Adrenal gland (tissue), 12 donors: ENCODE results near the gene ETV5. TPM values are rescaled to one million over a fixed set of nuclear protein-coding genes. Genes with fewer than 3 reads are reported as not detected.

Experiments used
- DNase-seq, 7 donors: peaks; one replicate each; pipeline ENCODE4 v3.0.0-alpha.2; 2019 to 2020
- H3K27ac ChIP-seq, 5 donors: fragments of 200-600 bp; sonication (generic) in 4 of 5; 1 replicate in 3 of 5; 2 replicates in 2 of 5; pipeline versions ENCODE4 v1.5.1 to v1.8.0; 2016 to 2020; ENCODE audit warnings: mild to moderate bottlenecking in 1 of 5
- H3K27me3 ChIP-seq: fragments of 200-600 bp; 2 replicates; pipeline ENCODE4 v1.8.0; 2021
- H3K36me3 ChIP-seq, 2 donors: fragments of 200-600 bp; replicated peaks in 1 of 2; 1 replicate in 1 of 2; 2 replicates in 1 of 2; pipeline versions ENCODE4 v1.5.1 to v1.8.0; 2018 to 2022
- H3K4me1 ChIP-seq, 2 donors: fragments of 200-600 bp; replicated peaks in 1 of 2; 1 replicate in 1 of 2; 2 replicates in 1 of 2; pipeline versions ENCODE4 v1.5.1 to v1.8.0; 2018 to 2021
- H3K4me3 ChIP-seq, 4 donors: fragments of 200-600 bp; sonication (generic) in 3 of 4; one replicate each; pipeline ENCODE4 v1.5.1; 2016 to 2018
- H3K9me3 ChIP-seq, 3 donors: fragments of 200-600 bp; sonication (generic) in 1 of 3; replicated peaks in 1 of 3; 1 replicate in 2 of 3; 2 replicates in 1 of 3; pipeline versions ENCODE4 v1.5.1 to v1.8.0; 2016 to 2021
- CTCF ChIP-seq, 6 experiments: fragments of 450-650 bp in 4 of 6; fragments of 200-600 bp in 2 of 6; sonication (generic) in 1 of 6; IDR thresholded peaks; 1 replicate in 5 of 6; 2 replicates in 1 of 6; pipeline versions ENCODE4 v1.5.1 to v1.8.0; 2016 to 2021; ENCODE audit warnings: antibody characterized with exemption in 6 of 6, mild to moderate bottlenecking in 2 of 6, moderate library complexity in 1 of 6
- POLR2A ChIP-seq, 2 donors: fragments of 450-650 bp; IDR thresholded peaks; one replicate each; pipeline ENCODE4 v1.6.1; 2017; ENCODE audit warnings: antibody characterized with exemption in 2 of 2, mild to moderate bottlenecking in 2 of 2, moderate library complexity in 1 of 2
- WGBS, 4 donors: extraction: QIAGEN DNeasy Blood & Tissue Kit in 2 of 4; methylation state at CpG; one replicate each; pipeline versions ENCODE4 v1.1.5 to v1.1.7; 2013 to 2017; 5-methylcytosine and 5-hydroxymethylcytosine counted together
- intact Hi-C, 2 donors: fragments of 100-400 bp; cut with DNase I; formaldehyde crosslinking; loops; one replicate each; pipeline versions ENCODE4 v1.14.1 to v1.15.0; 2022 to 2023
- polyA plus RNA-seq, 3 donors: library from polyadenylated mRNA; stranded (reverse); fragments of 200-250 nt in 2 of 3; fragments of 350-450 nt in 1 of 3; fragmentation: Illumina TruSeq in 1 of 3; extraction: RNeasy Lipid Tissue Mini Kit (QIAGEN cat#74804) in 1 of 3; gene quantifications; one replicate each; pipeline ENCODE4 v1.2.3, GENCODE V29; 2013 to 2014
- total RNA-seq, 9 donors: library from RNA; depleted of rRNA in 4 of 9; stranded (reverse); fragments of >200 nt in 4 of 9; fragments of 120-200 nt in 1 of 9; fragmentation: NEBNext Ultra II Directional in 1 of 9; extraction: Animal tissue kit (Norgen Biotek cat#: 25700) in 1 of 9; gene quantifications; one replicate each; pipeline versions ENCODE4 v1.1.0 to v1.2.4, GENCODE V29; 2013 to 2023
- donor health status: healthy with polysubstance abuse.
- donor health status: Bipolar disorder and iron deficiency.
- donor health status: DM: yes; HTN: yes; CAD: no.
- donor health status: DM: no; HTN: no; CAD: no.
- donor health status: DM: no; HTN: no; CAD: no.
- donor health status: DM: yes; HTN: yes; CAD: no.

Gene ETV5
- total and polyA plus RNA-seq, 12 donors = 17.2 to 114 (median 63.3) TPM

- 94 to 97% (median 95%) methylated on average over 9 of the region's 9 CpGs for WGBS, 4 donors
- Histone ChIP-seq H3K36me3 (peaks cover 0 to 18% of the 10 kb centered on the region in 2 donors), H3K27me3 (no peaks in the 10 kb centered on the region), H3K4me3 (no peak overlapping the region), H3K4me1 (peaks cover 5 to 24% of the 10 kb centered on the region in 2 donors), H3K27ac (peak overlapping the region in 1 of 5 donors; percentile 13), H3K9me3 (no peaks in the 10 kb centered on the region)
- intact Hi-C loops = no loop called here
- DNase-seq = no peak
- TF ChIP-seq CTCF (IDR thresholded peaks at IDR 0.05) (no peak), POLR2A (IDR thresholded peaks at IDR 0.05) (no peak)
These were observed 39.7 kb downstream of the ETV5 start for GRCh38 chr3:186069199-186069598.

DNA sequence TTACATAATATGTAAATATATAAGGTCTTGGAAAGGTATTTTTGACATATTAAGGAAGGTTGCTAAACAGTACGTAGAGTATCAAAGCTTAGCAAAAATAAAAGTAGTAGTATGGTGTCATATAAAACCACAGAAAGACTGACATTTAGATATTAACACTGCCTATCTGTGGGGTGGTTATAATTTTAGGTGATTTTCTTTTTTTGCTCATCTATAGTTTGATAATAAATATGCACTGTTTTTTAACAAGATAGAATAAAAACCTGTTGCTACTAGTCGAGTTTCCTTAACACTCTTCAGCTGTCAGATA, 40.7 kb downstream of the ETV5 start:
- intact Hi-C loops = no loop called here
- H3K36me3 ChIP-seq = peaks cover 0 to 22% of the 10 kb centered on the region in 2 donors
- no peak overlapping the region for H3K4me3 ChIP-seq
- no peak for DNase-seq
- H3K4me1 ChIP-seq = peaks cover 5 to 24% of the 10 kb centered on the region in 2 donors
- TF ChIP-seq POLR2A (IDR thresholded peaks at IDR 0.05) = no peak
- TF ChIP-seq CTCF (IDR thresholded peaks at IDR 0.05) = no peak
- 54 to 58% (median 56%) methylated on average over 2 of the region's 2 CpGs for WGBS, 4 donors
- H3K27me3 ChIP-seq = no peaks in the 10 kb centered on the region
- H3K27ac ChIP-seq = peak overlapping the region in 2 of 5 donors; percentile 34 to 37
- H3K9me3 ChIP-seq = no peaks in the 10 kb centered on the region

DNA sequence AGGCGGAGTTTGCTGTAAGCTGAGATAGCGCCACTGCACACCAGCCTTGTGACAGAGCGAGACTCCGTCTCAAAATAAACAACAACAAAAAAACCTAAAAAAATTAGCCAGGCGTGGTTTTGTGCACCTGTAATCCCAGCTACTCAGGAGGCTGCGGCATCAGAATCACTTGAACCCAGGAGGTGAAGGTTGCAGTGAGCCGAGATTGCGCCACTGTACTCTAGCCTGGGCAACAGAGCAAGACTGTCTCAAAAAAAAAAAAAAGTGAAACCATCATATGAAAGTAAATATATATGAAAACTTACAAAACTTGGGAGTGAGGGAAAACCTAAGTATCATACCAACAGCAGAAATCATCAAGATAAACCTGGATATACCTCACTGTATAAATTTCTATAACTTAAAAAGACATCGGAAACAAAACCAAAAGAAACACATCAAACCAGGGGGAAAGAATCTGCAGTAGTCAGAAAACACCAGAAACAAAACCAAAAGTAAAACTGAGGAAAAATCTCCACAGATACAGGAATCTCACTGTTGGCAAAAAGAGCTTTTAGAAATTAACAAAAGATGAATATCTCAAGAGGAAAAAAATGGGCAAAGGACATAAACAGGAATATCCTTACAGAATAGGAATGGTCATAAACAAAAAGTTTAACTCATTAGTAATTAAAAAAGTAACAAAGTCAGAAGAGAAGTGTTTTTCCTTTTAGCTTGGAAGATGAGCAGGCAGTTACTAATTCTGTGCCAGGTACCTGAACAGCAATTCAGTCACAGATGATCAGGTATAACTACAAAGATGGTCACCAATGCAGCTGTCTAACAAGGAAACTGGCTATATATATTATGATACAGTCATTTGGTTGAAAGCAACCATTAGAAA, 41.3 kb downstream of the ETV5 start:
- 74 to 79% (median 78%) methylated on average over 9 of the region's 9 CpGs for WGBS, 4 donors
- H3K36me3 ChIP-seq = peaks cover 0 to 22% of the 10 kb centered on the region in 2 donors
- H3K4me1 ChIP-seq = peaks cover 5 to 24% of the 10 kb centered on the region in 2 donors
- H3K27ac ChIP-seq = peak overlapping the region in 2 of 5 donors; percentile 34 to 37
- TF ChIP-seq POLR2A (IDR thresholded peaks at IDR 0.05) (no peak), CTCF (IDR thresholded peaks at IDR 0.05) (no peak)
- no peak for DNase-seq
- intact Hi-C loops = no loop called here
- no peaks in the 10 kb centered on the region for H3K9me3 ChIP-seq
- no peaks in the 10 kb centered on the region for H3K27me3 ChIP-seq
- H3K4me3 ChIP-seq = no peak overlapping the region

- 74 to 86% (median 81%) methylated on average over 3 of the region's 3 CpGs for WGBS, 4 donors
- Histone ChIP-seq H3K4me3 (no peak overlapping the region), H3K9me3 (no peaks in the 10 kb centered on the region), H3K27me3 (no peaks in the 10 kb centered on the region), H3K36me3 (peaks cover 0 to 42% of the 10 kb centered on the region in 2 donors), H3K27ac (no peak overlapping the region), H3K4me1 (peaks cover 0 to under 1% of the 10 kb centered on the region in 2 donors)
- DNase-seq = no peak
- intact Hi-C loops = no loop called here
- no peak for TF ChIP-seq CTCF (IDR thresholded peaks at IDR 0.05)
- no peak for TF ChIP-seq POLR2A (IDR thresholded peaks at IDR 0.05)
These were observed 48.7 kb downstream of the ETV5 start for GRCh38 chr3:186060222-186060621.
